ENCODE data around the gene MLF2. TPM values are rescaled to one million over a fixed set of nuclear protein-coding genes. Genes with fewer than 3 reads are reported as not detected.

Gene MLF2
- total RNA-seq, 2 donors from 2014 or later, result 219 to 393 TPM

- Mint-ChIP-seq H3K27ac (no peak overlapping the region), H3K4me1 (peaks cover 13% of the 10 kb centered on the region), H3K4me3 (no peak overlapping the region), H3K9me3 (peaks cover 8% of the 10 kb centered on the region), H3K36me3 (ENCODE audit: low read depth) (no peaks in the 10 kb centered on the region), H3K27me3 (ENCODE audit: insufficient read depth) (peaks cover 67% of the 10 kb centered on the region)
- no peaks in the 10 kb centered on the region for H3K36me3 ChIP-seq (ENCODE audit: control insufficient read depth, insufficient read depth, low read length)
- no peak overlapping the region for H3K9ac ChIP-seq (ENCODE audit: extremely low read depth, low read length, poor library complexity, severe bottlenecking)
- H3K4me3 ChIP-seq (ENCODE audit: low read length), result no peak overlapping the region
- H3K4me1 ChIP-seq (ENCODE audit: control insufficient read depth, insufficient read depth, low read length), result no peaks in the 10 kb centered on the region
- peaks cover 33% of the 10 kb centered on the region for H3K27me3 ChIP-seq (ENCODE audit: control insufficient read depth, insufficient read depth, low read length, poor library complexity, severe bottlenecking)
- peak; percentile 87 for DNase-seq
- TF ChIP-seq, protein P1, sequence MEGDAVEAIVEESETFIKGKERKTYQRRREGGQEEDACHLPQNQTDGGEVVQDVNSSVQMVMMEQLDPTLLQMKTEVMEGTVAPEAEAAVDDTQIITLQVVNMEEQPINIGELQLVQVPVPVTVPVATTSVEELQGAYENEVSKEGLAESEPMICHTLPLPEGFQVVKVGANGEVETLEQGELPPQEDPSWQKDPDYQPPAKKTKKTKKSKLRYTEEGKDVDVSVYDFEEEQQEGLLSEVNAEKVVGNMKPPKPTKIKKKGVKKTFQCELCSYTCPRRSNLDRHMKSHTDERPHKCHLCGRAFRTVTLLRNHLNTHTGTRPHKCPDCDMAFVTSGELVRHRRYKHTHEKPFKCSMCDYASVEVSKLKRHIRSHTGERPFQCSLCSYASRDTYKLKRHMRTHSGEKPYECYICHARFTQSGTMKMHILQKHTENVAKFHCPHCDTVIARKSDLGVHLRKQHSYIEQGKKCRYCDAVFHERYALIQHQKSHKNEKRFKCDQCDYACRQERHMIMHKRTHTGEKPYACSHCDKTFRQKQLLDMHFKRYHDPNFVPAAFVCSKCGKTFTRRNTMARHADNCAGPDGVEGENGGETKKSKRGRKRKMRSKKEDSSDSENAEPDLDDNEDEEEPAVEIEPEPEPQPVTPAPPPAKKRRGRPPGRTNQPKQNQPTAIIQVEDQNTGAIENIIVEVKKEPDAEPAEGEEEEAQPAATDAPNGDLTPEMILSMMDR (conservative IDR thresholded peaks at IDR 0.05), result peak; percentile 63
- H3K9me3 ChIP-seq (ENCODE audit: control insufficient read depth, low read length), result no peaks in the 10 kb centered on the region
- 16 to 24% methylated on average over 10 of the region's 10 CpGs for WGBS, 2 experiments (ENCODE audit: insufficient coverage in 1 of 2, insufficient read length in 1 of 2)
- H3K27ac ChIP-seq (ENCODE audit: low read depth, low read length), result no peak overlapping the region
Measured at GRCh38 chr12:6703631-6704030, 49.3 kb downstream of the MLF2 start.

DNA sequence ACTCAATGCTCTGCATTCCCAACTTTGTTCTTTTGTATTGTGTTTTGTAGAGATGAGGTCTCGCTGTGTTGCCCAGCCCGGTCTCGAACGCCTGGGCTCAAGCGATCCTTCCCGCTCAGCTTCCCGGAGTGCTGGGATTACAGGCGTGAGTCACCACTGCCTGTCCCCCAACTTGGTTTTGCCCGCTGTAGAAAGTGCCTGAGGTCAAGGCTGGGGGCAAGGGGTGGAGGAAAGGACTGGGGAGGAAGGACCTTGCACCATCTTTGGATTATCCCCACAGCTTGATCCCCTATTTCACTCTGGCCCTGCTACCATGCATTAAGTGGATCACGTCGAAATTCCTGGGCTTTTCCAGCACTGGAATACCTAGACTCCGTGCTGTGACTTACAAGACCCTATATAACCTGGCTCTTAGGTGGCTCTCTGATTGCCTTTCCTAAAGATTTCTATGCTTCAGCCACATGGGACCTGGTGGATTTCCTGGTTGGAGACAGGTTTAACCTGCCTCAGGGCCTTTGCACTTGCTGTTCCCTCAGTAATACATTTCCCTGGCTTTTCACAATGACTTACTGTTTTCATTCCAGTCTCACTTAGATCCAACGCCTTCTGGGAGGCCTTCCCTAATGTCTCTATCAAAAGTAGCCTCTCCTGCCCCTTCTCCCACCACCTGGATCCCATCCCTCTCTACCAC is 51.7 kb downstream of the MLF2 start:
- Mint-ChIP-seq H3K27me3 (ENCODE audit: insufficient read depth) (peaks cover 86% of the 10 kb centered on the region), H3K36me3 (ENCODE audit: low read depth) (no peaks in the 10 kb centered on the region), H3K9me3 (peaks cover 4% of the 10 kb centered on the region), H3K4me1 (peaks cover 20% of the 10 kb centered on the region), H3K27ac (no peak overlapping the region), H3K4me3 (peak overlapping the region; percentile 62)
- H3K4me1 ChIP-seq (ENCODE audit: control insufficient read depth, insufficient read depth, low read length), result no peaks in the 10 kb centered on the region
- DNase-seq, result peak; percentile 77
- WGBS, 2 experiments (ENCODE audit: insufficient coverage in 1 of 2, insufficient read length in 1 of 2), result 37 to 41% methylated on average over 8 to 13 of the region's 13 CpGs
- no peak overlapping the region for H3K27ac ChIP-seq (ENCODE audit: low read depth, low read length)
- TF ChIP-seq, protein P1 (conservative IDR thresholded peaks at IDR 0.05), result no peak
- peaks cover 33% of the 10 kb centered on the region for H3K27me3 ChIP-seq (ENCODE audit: control insufficient read depth, insufficient read depth, low read length, poor library complexity, severe bottlenecking)
- H3K36me3 ChIP-seq (ENCODE audit: control insufficient read depth, insufficient read depth, low read length), result no peaks in the 10 kb centered on the region
- no peaks in the 10 kb centered on the region for H3K9me3 ChIP-seq (ENCODE audit: control insufficient read depth, low read length)
- no peak overlapping the region for H3K9ac ChIP-seq (ENCODE audit: extremely low read depth, low read length, poor library complexity, severe bottlenecking)
- H3K4me3 ChIP-seq (ENCODE audit: low read length), result peak overlapping the region; percentile 78

DNA sequence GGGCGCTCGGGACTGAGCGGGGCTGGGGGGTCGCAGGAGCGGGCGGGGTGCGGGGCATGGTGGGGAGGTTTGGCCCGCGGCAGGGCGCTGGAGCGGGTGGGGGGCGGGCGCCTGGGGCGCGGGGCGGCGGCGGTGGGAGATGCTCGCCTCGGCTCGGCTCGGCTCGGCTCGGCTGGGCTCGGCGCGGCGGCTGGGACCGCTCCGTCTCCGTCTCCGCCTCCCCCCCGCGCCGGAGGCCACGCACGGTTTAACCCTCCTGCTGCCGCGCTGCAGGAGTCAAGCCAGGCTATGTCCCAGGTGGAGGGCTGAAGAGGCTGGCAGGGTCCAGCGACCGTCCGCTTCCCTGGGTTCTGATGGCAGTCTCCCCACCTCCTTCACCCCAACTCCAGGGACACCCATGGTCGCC is 52.3 kb downstream of the MLF2 start, which contains the start of gene PIANP:
TSS of gene PIANP (minus strand) at position 170 of the 406 bp plus-strand sequence. CDS start 2,754 bp downstream, outside the sequence.
- TF ChIP-seq, protein P1 (conservative IDR thresholded peaks at IDR 0.05), result no peak
- H3K27me3 Mint-ChIP-seq (ENCODE audit: insufficient read depth), result peaks cover 91% of the 10 kb centered on the region
- H3K4me1 Mint-ChIP-seq, result peaks cover 20% of the 10 kb centered on the region
- Histone ChIP-seq H3K9me3 (ENCODE audit: control insufficient read depth, low read length) (no peaks in the 10 kb centered on the region), H3K4me1 (ENCODE audit: control insufficient read depth, insufficient read depth, low read length) (no peaks in the 10 kb centered on the region), H3K4me3 (ENCODE audit: low read length) (peak within 1 kb of the TSS; percentile 78), H3K36me3 (ENCODE audit: control insufficient read depth, insufficient read depth, low read length) (no peaks in the 10 kb centered on the region), H3K27me3 (ENCODE audit: control insufficient read depth, insufficient read depth, low read length, poor library complexity, severe bottlenecking) (peaks cover 33% of the 10 kb centered on the region), H3K9ac (ENCODE audit: extremely low read depth, low read length, poor library complexity, severe bottlenecking) (peak within 1 kb of the TSS; percentile 6), H3K27ac (ENCODE audit: low read depth, low read length) (no peak within 1 kb of the TSS)
- DNase-seq, result peak; percentile 83
- no peak within 1 kb of the TSS for H3K27ac Mint-ChIP-seq
- WGBS, 2 experiments (ENCODE audit: insufficient coverage in 1 of 2, insufficient read length in 1 of 2), result 0 to 1% methylated on average over 3 to 43 of the region's 43 CpGs
- peaks cover 4% of the 10 kb centered on the region for H3K9me3 Mint-ChIP-seq
- peak within 1 kb of the TSS; percentile 62 for H3K4me3 Mint-ChIP-seq
- no peaks in the 10 kb centered on the region for H3K36me3 Mint-ChIP-seq (ENCODE audit: low read depth)
